Endodermal cell (in vitro differentiated cells): ENCODE measurements around the gene VIT. TPM values are rescaled to one million over a fixed set of nuclear protein-coding genes. Genes with fewer than 3 reads are reported as not detected.
A peak's percentile ranks its signal among the peaks of the same experiment; 100 is the strongest.

ENCODE experiments used
- DNase-seq: peaks from one replicate; pipeline ENCODE4 v3.0.0-alpha.2; 2017
- H3K27ac ChIP-seq: 2 replicates; pipeline ENCODE4 v1.5.1; 2013; ENCODE audit warnings: mild to moderate bottlenecking, low read depth, low read length, moderate library complexity
- H3K27me3 ChIP-seq: 2 replicates; pipeline ENCODE4 v1.6.1; 2013; ENCODE audit warnings: mild to moderate bottlenecking, low read length, moderate library complexity; ENCODE audit not compliant: insufficient read depth, control insufficient read depth, poor library complexity, severe bottlenecking
- H3K36me3 ChIP-seq: 2 replicates; pipeline ENCODE4 v1.7.0; 2013; ENCODE audit warnings: mild to moderate bottlenecking, low read length, moderate library complexity; ENCODE audit not compliant: control insufficient read depth, insufficient read depth
- H3K4me1 ChIP-seq: one replicate; pipeline ENCODE4 v1.7.0; 2013; ENCODE audit warnings: low read length; ENCODE audit not compliant: control insufficient read depth, insufficient read depth
- H3K4me3 ChIP-seq: 2 replicates; pipeline ENCODE4 v1.5.1; 2013; ENCODE audit warnings: mild to moderate bottlenecking, low read length, moderate library complexity
- H3K9ac ChIP-seq: 2 replicates; pipeline ENCODE4 v1.6.1; 2013; ENCODE audit warnings: mild to moderate bottlenecking, low read length, moderate library complexity; ENCODE audit not compliant: poor library complexity, severe bottlenecking; ENCODE audit errors: extremely low read depth
- H3K9me3 ChIP-seq: 2 replicates; pipeline ENCODE4 v1.6.1; 2013; ENCODE audit warnings: mild to moderate bottlenecking, low read length, moderate library complexity; ENCODE audit not compliant: control insufficient read depth
- H3K27ac Mint-ChIP-seq: 2 replicates; pipeline ENCODE4 v1.8.0; 2020; ENCODE audit warnings: mixed read lengths
- H3K27me3 Mint-ChIP-seq: 2 replicates; pipeline ENCODE4 v1.8.0; 2021; ENCODE audit warnings: mild to moderate bottlenecking, mixed read lengths; ENCODE audit not compliant: insufficient read depth
- H3K36me3 Mint-ChIP-seq: 2 replicates; pipeline ENCODE4 v1.8.0; 2020; ENCODE audit warnings: low read depth, mixed read lengths
- H3K4me1 Mint-ChIP-seq: 2 replicates; pipeline ENCODE4 v1.8.0; 2020; ENCODE audit warnings: mixed read lengths
- H3K4me3 Mint-ChIP-seq: 2 replicates; pipeline ENCODE4 v1.8.0; 2020; ENCODE audit warnings: mild to moderate bottlenecking, moderate library complexity, mixed read lengths
- H3K9me3 Mint-ChIP-seq: 2 replicates; pipeline ENCODE4 v1.8.0; 2020; ENCODE audit warnings: mild to moderate bottlenecking, mixed read lengths
- WGBS, 2 experiments: methylation state at CpG; one replicate each; pipeline versions ENCODE4 v1.1.5 to v1.1.7; 2013; ENCODE audit warnings: missing lambda C conversion rate in 2 of 2, mixed read lengths in 1 of 2; ENCODE audit not compliant: insufficient coverage in 1 of 2, insufficient read length in 1 of 2; 5-methylcytosine and 5-hydroxymethylcytosine counted together
- total RNA-seq, 2 donors: library from RNA; stranded (reverse); fragmentation: NEBNext Ultra II Directional in 1 of 2; extraction: Animal tissue kit (Norgen Biotek cat#: 25700) in 1 of 2; gene quantifications; 2 replicates in 1 of 2; 3 replicates in 1 of 2; pipeline ENCODE4 v1.2.1, GENCODE V29; 2021
- TF ChIP-seq, protein P1 (sequence below): fragments of 200-600 bp; sonication (generic); conservative IDR thresholded peaks from 2 replicates; pipeline ENCODE4 v1.5.0; 2021; ENCODE audit warnings: antibody characterized with exemption, mild to moderate bottlenecking

The VIT gene
- total RNA-seq, 2 donors from 2014 or later: 0.53 TPM; not detected in 1

DNA sequence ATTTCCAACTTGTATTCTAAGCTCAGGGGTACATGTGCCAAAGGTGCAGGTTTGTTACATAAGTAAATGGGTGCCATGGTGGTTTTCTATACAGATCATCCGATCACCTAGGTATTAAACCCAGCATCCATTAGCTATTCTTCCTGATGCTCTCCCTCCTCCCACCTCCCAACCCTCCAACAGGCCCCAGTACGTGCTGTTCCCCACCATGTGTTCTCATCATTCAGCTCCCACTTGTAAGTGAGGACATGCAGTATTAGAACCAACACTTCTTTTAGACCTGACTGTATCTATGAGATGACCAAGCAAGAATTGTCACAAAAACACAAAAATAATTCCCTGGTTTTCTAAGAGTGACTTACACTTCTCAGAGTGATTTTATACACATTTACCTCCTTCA lies 83.0 kb downstream of the VIT start:
- Histone ChIP-seq H3K27me3 (no peaks in the 10 kb centered on the region), H3K9ac (no peak overlapping the region), H3K36me3 (no peaks in the 10 kb centered on the region), H3K4me1 (no peaks in the 10 kb centered on the region), H3K9me3 (no peaks in the 10 kb centered on the region), H3K4me3 (no peak overlapping the region), H3K27ac (no peak overlapping the region)
- no peak for DNase-seq
- WGBS, 2 experiments: 94% methylated on average over 2 of the region's 2 CpGs; no CpG with 5 or more reads in 1 of the 2 experiments
- peaks cover 13% of the 10 kb centered on the region for H3K4me1 Mint-ChIP-seq
- TF ChIP-seq, protein P1, sequence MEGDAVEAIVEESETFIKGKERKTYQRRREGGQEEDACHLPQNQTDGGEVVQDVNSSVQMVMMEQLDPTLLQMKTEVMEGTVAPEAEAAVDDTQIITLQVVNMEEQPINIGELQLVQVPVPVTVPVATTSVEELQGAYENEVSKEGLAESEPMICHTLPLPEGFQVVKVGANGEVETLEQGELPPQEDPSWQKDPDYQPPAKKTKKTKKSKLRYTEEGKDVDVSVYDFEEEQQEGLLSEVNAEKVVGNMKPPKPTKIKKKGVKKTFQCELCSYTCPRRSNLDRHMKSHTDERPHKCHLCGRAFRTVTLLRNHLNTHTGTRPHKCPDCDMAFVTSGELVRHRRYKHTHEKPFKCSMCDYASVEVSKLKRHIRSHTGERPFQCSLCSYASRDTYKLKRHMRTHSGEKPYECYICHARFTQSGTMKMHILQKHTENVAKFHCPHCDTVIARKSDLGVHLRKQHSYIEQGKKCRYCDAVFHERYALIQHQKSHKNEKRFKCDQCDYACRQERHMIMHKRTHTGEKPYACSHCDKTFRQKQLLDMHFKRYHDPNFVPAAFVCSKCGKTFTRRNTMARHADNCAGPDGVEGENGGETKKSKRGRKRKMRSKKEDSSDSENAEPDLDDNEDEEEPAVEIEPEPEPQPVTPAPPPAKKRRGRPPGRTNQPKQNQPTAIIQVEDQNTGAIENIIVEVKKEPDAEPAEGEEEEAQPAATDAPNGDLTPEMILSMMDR: no peak
- H3K9me3 Mint-ChIP-seq: no peaks in the 10 kb centered on the region
- no peak overlapping the region for H3K27ac Mint-ChIP-seq
- no peaks in the 10 kb centered on the region for H3K36me3 Mint-ChIP-seq
- H3K4me3 Mint-ChIP-seq: no peak overlapping the region
- peaks cover 6% of the 10 kb centered on the region for H3K27me3 Mint-ChIP-seq

DNA sequence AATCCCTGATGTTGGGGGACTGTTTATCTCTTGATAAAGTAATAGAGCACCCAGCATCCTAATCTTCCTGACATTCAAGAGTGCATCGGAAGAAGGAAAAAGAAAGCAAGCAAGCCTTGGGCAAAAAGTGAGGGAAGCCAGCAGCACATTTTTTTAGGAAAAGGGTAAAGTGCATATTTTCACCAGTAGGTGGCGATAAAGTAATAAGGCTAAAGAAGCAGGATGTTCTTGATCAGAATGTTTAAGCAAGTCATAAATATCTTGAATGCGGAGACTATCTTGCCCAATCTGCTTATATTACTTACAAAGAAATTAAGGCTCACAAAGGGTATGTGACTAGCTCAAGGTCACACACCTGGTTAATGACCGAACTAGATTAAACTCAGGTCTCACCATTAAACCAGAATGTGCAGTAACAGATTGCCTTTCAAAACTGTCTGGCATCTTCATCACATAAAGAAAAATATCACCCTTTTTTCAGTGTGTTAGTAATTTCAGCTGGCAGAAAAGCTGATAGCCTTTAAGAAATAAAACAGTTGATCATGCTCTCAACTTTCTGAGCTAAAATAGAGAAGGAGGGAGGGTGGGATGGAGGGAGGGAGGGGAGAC lies 83.8 kb downstream of the VIT start:
- no peak overlapping the region for H3K9ac ChIP-seq
- no peaks in the 10 kb centered on the region for H3K27me3 ChIP-seq
- Mint-ChIP-seq H3K27me3 (peaks cover 6% of the 10 kb centered on the region), H3K27ac (no peak overlapping the region), H3K9me3 (no peaks in the 10 kb centered on the region), H3K4me3 (no peak overlapping the region), H3K36me3 (no peaks in the 10 kb centered on the region), H3K4me1 (peaks cover 20% of the 10 kb centered on the region)
- no peak for DNase-seq
- H3K27ac ChIP-seq: no peak overlapping the region
- whole genome bisulfite sequencing, 2 experiments: 19 to 46% methylated on average over 3 to 4 of the region's 4 CpGs
- H3K4me1 ChIP-seq: no peaks in the 10 kb centered on the region
- H3K9me3 ChIP-seq: no peaks in the 10 kb centered on the region
- TF ChIP-seq, protein P1: peak; percentile 85
- no peak overlapping the region for H3K4me3 ChIP-seq
- no peaks in the 10 kb centered on the region for H3K36me3 ChIP-seq

DNA sequence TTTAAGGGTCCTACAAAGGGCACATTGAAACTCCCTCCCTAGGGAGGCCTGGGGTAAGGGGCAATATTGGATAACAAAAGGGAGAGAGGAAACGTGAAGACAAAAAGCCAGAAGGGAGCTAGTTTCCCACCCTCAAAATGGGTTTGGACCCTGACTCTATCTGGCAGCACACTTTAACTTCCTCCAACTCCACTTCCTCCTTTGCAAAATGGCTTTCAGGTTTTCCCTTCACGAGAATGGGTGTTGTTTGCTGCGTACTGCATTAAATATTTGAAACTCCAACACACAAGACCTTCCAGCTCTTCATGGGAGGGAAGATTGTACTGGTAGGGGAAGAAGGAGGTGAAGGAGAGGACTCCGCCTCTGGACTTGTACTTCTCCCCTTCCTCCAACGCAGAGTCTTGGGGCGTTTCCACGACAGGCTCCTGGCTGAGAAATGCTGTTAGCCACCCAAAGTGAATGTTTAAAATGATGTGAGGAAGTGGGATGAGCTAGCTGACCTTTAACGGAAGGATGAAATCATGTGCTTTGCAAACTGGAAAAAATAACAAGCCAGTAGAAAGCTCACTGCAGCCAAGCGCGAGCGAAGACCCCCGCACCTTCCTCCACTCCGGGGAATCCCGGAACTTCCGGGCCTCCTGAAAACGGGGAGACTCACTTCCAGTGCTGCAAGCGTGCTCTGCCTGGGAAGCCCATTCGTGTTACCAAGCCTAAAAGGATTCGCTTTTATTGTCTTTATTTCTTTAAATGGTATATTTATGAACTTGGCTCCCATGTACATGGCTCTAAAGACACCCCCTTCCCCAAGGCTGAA lies 85.6 kb downstream of the VIT start:
- no peak overlapping the region for H3K4me3 ChIP-seq
- no peaks in the 10 kb centered on the region for H3K27me3 ChIP-seq
- 89 to 92% methylated on average over 6 to 19 of the region's 19 CpGs for WGBS, 2 experiments
- DNase-seq: no peak
- no peak overlapping the region for H3K9ac ChIP-seq
- no peaks in the 10 kb centered on the region for H3K9me3 ChIP-seq
- no peak overlapping the region for H3K4me3 Mint-ChIP-seq
- H3K27ac Mint-ChIP-seq: no peak overlapping the region
- peaks cover 6% of the 10 kb centered on the region for H3K27me3 Mint-ChIP-seq
- H3K36me3 Mint-ChIP-seq: no peaks in the 10 kb centered on the region
- H3K4me1 Mint-ChIP-seq: peaks cover 27% of the 10 kb centered on the region
- H3K36me3 ChIP-seq: no peaks in the 10 kb centered on the region
- TF ChIP-seq, protein P1: no peak
- peaks cover 3% of the 10 kb centered on the region for H3K4me1 ChIP-seq
- no peaks in the 10 kb centered on the region for H3K9me3 Mint-ChIP-seq
- H3K27ac ChIP-seq: no peak overlapping the region
